HG02870 (cell line): ENCODE measurements around the gene CMA1.
A peak's percentile ranks its signal among the peaks of the same experiment; 100 is the strongest.
"Not testable (repeated sequence)": the region's sequence is repeated elsewhere in the genome, so short reads cannot be mapped to it uniquely, and the experiment has no call there.

Source experiments
- ATAC-seq: cut with Tn5 transposase; IDR thresholded peaks from one replicate; pipeline ENCODE4 v1.9.1; 2021; ENCODE audit warnings: mild to moderate bottlenecking, moderate library complexity; ENCODE audit not compliant: unreplicated experiment

The CMA1 gene

GRCh38 chr14:24508155-24508840 is at the start of gene CMA1:
Gene CMA1, minus strand, starts transcription at chr14:24508265. Its CDS starts 30 bp downstream, at chr14:24508235.
- ATAC-seq: no peak

DNA sequence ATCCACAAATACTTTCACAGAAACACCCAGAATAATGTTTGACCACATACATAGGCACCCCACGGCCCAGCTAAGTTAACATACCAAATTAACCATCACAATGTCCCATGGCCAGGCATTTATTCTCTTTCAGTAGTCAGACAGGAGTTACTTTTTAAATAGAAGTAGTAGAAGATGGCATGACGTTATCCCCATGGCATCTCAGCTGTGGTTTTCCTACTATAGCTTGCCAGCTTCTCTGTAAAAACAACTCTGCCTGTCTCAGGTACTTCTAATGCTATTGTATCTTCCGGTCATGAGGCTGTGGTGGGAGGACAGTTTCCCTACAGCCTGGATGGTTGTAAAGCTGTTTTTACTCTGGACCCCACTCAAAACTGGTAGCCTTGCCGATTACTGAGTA is 48.7 kb upstream of the CMA1 start:
- ATAC-seq: no peak

GRCh38 chr14:24549064-24549463 is 41.0 kb upstream of the CMA1 start:
- ATAC-seq: not testable (repeated sequence)

DNA sequence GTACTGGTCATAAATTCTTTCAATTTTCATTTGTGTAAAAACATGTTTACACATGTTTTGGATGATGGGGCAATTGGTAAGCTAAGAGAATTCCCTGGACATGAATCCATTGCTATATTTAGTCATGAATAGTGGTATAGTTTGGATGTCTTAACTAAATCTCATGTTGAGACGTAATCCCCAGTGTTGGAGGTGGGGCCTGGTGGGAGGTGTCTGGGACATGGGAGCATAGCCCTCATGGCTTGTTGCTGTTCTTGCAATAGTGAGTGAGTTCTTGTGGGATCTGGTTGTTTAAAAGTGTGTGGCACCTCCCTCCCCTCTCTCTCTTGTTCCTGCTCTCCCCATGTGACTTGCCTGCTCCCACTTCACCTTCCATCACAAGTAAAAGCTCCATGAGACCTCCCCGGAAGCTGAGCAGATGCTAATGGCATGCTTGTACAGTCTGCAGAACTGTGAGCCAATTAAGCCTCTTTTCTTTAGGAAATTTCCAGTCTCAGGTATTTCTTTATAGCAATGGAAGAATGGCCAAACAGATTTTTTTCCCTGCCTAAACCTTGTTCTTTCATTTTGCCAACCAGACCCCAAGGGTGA is 34.4 kb upstream of the CMA1 start:
- no peak for ATAC-seq

GRCh38 chr14:24535737-24536136 is 27.7 kb upstream of the CMA1 start:
- ATAC-seq: no peak

DNA sequence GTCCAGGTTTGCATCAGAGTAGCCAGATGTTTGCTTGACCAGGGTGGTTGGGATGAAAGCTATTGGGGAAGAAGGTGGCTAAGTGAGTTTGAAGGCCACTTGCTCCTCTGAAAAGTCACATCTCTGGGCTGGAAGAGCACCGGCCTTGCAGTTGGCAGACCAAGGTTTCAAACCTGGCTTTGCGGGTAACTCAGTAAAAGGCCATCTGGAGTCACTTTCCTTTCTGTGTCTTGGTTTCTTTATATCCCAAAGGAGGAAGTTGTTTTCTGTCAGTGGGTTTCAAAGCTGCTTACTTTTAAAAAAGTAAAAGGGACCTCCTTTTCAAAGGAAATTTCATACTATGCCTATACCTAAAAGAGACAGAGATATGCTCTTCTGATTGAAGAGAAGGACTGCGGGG is 26.2 kb upstream of the CMA1 start:
- no peak for ATAC-seq

GRCh38 chr14:24525877-24526620 is 18.0 kb upstream of the CMA1 start:
- ATAC-seq: not testable (repeated sequence)

GRCh38 chr14:24518851-24519250 is 10.8 kb upstream of the CMA1 start:
- ATAC-seq: no peak

- ATAC-seq: no peak
Observed at GRCh38 chr14:24514209-24514608, 6.1 kb upstream of the CMA1 start.

GRCh38 chr14:24513009-24513408 is 4.9 kb upstream of the CMA1 start:
- no peak for ATAC-seq

DNA sequence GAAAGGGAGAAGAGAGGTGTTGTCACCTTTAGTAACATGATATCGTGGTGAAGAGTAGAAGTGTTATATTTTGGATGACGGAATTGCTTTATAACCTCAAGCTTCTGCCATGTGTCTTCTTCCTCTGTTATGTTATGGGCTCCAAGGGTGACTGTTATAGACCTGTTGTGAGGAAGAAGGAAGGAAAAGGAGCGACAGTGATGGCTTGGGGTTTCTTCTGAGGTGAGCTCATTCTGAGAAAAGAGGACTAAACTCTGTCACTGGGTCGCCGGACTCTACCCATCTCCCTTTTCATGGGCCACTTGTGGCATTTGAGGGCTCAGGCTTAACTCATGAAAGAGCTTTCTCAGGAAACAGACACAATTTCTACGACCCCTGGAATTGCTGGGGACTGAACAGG is 1.6 kb downstream of the CMA1 start:
- no peak for ATAC-seq

- ATAC-seq: no peak
Observed at GRCh38 chr14:24504425-24504950, 3.6 kb downstream of the CMA1 start.

DNA sequence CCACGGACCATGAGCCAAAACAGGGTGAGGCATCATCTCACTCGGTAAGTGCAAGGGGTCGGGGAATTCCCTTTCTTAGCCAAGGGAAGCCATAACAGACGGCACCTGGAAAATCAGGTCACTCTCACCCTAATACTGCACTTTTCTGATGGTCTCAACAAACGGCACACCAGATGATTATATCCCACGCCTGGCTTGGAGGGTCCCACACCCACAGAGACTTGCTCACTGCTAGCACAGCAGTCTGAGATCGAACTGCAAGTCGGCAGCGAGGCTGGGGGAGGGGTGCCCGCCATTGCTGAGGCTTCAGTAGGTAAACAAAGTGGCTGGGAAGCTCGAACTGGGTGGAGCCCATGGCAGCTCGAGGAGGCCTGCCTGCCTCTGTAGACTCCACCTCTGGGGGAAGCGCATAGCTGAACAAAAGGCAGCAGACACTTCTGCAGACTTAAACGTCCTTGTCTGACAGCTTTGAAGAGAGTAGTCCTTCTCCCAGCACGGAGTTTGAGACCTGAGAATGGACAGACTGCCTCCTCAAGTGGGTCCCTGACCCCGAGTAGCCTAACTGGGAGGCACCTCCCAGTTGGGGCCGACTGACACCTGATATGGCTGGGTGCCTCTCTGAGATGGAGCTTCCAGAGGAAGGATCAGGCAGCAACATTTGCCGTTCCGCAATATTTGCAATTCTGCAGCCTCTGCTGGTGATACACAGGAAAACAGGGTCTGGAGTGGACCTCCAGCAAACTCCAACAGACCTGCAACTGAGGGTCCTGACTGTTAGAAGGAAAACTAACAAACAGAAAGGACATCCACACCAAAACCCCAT is 16.3 kb downstream of the CMA1 start:
- ATAC-seq: not testable (repeated sequence)

- ATAC-seq: peak; percentile 39
Observed at GRCh38 chr14:24483604-24484252, 24.3 kb downstream of the CMA1 start.

DNA sequence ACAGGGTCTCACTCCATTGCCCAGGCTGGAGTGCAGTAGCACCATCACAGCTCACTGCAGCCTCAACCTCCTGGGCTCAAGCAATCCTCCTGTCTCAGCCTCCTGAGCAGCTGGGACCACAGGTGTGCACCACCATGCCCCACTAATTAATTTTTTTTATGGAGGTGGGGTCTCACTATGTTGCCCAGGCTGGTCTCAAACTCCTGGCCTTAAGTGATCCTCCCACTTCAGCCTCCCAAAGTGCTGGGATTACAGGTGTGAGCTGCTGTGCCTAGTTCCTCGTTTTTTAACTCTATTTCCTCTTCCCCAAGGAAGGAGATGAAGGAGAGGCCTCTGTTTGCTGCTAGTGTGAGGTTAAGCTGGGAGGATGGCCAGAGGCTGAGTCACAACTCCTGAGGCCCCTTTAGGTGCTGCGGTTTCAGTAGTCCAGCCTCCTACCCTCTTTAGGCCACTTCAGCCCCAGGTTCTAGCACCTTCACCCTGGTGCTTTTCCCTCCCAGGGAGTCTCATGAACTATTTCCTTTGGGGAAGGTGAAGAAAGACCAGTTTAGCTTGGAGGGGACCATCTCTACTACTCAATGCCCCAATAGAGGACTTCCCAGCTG is 25.3 kb downstream of the CMA1 start:
- not testable (repeated sequence) for ATAC-seq

DNA sequence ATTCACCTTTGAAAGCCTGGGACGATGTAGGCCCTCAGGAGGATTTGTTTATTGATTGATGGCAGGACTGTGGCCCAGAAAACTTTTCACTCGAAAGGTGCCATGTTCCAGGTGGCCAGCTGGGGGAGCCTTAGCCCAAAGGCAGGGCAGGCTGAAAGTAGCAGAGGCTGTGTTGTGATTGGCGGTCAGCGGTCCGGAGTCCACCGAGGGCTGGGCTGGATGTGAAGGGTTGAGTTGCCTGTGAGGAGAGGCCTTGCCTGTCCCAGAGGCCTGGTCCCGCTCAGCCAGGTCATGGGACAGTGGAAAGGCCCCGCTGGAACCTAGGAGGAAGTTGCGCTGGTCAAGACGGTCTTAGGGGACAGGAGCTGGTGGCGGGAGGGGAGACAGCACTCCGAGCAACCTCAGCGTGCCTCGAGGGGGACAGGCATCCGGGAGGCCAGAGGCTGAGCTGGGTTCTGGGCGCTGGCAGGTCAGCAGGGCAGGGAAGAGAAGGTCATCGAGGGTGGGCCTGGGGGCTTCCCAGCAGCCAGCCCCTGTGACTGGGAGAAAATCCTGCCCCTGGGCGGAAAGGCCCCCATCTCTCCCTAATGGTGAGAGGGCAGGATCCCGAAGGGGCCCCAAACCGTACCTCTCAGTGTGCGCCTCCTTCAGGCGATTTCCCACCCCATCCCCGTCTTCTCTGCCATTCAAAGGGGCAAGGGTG is 26.3 kb downstream of the CMA1 start:
- peak; percentile 95 for ATAC-seq

DNA sequence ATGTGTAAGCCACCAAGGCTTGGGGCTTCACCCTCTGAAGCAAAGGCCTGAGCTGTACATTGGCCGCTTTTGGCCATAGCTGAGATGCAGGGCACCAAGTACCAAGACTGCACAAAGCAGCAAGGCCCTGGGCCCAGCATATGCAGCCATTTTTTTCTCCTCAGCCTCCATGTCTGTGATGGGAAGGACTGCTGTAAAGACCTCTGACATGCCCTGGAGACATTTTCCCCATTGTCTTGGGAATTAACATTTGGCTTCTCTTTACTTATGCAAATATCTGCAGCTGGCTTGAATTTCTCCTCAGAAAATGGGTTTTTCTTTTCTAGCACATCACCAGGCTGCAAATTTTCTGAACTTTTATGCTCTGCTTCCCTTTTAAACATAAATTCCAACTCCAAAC is 28.1 kb downstream of the CMA1 start:
- ATAC-seq: not testable (repeated sequence)

DNA sequence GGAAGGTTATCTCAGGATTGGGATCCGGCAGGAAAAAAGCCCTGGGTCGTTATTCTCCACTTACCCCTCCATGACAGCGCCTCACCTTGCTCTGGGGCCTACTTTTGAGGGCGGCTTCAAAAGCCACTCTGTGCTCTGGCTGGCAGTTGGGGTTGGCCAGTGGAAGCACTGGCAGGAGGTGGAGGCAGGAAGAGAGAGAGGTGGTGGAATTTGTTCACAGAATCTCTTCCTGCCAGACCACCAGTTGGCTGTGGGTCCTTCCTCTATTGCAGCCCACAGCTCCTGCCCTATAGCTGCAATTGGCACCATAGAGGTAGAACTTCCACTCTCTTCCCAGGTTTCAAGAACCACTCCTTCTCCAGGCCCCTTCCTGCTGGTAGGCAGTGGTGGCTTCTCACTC is 32.8 kb downstream of the CMA1 start:
- ATAC-seq: no peak

- no peak for ATAC-seq
Observed at GRCh38 chr14:24473211-24473610, 34.9 kb downstream of the CMA1 start.
